A673 (cell line): ENCODE results near the gene SYTL5.

ENCODE experiments used
- EZH2 ChIP-seq: fragments of 200-600 bp; sonication (generic); IDR thresholded peaks from 2 replicates; pipeline ENCODE4 v1.6.1; 2017; ENCODE audit warnings: borderline replicate concordance, low read depth, mild to moderate bottlenecking, mixed read lengths, antibody characterized with exemption, low read length; ENCODE audit not compliant: poor library complexity, severe bottlenecking
- TF ChIP-seq, protein P1 (sequence below): fragments of 300-800, 200-600 bp; sonication (generic); conservative IDR thresholded peaks from 2 replicates; pipeline ENCODE4 v1.5.1; 2017; ENCODE audit warnings: low read depth, mild to moderate bottlenecking, antibody characterized with exemption, low read length, moderate library complexity, mixed read lengths

DNA sequence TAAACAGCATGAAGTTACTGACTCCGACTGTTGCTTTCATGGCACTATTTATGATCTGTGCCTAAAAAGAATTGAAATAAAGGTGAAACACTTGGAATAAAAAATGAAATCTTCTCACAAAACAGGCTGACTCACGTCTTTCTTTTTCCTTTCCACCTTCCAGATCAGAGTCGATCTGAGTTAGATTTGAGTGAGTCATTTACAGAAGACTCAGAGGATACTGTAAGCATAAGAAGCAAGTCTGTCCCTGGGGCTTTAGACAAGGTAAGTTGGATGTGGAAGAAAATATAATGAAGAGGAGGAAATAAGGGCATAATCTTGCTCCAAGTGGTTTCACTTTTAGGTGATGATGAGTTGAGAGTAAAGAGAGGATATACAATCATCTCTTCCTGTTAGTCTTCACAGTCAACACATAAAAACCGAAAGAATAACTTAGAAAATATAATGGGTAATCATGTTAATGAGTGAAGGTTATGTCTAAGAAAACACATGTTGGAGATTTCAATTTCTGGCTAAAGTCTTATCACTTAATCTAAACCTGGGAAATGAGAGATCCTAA, 89.7 kb downstream of the SYTL5 start:
- TF ChIP-seq, protein P1, sequence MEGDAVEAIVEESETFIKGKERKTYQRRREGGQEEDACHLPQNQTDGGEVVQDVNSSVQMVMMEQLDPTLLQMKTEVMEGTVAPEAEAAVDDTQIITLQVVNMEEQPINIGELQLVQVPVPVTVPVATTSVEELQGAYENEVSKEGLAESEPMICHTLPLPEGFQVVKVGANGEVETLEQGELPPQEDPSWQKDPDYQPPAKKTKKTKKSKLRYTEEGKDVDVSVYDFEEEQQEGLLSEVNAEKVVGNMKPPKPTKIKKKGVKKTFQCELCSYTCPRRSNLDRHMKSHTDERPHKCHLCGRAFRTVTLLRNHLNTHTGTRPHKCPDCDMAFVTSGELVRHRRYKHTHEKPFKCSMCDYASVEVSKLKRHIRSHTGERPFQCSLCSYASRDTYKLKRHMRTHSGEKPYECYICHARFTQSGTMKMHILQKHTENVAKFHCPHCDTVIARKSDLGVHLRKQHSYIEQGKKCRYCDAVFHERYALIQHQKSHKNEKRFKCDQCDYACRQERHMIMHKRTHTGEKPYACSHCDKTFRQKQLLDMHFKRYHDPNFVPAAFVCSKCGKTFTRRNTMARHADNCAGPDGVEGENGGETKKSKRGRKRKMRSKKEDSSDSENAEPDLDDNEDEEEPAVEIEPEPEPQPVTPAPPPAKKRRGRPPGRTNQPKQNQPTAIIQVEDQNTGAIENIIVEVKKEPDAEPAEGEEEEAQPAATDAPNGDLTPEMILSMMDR: no peak
- no peak for TF ChIP-seq EZH2
